ENCODE data around the gene REC8.

REC8 gene

DNA sequence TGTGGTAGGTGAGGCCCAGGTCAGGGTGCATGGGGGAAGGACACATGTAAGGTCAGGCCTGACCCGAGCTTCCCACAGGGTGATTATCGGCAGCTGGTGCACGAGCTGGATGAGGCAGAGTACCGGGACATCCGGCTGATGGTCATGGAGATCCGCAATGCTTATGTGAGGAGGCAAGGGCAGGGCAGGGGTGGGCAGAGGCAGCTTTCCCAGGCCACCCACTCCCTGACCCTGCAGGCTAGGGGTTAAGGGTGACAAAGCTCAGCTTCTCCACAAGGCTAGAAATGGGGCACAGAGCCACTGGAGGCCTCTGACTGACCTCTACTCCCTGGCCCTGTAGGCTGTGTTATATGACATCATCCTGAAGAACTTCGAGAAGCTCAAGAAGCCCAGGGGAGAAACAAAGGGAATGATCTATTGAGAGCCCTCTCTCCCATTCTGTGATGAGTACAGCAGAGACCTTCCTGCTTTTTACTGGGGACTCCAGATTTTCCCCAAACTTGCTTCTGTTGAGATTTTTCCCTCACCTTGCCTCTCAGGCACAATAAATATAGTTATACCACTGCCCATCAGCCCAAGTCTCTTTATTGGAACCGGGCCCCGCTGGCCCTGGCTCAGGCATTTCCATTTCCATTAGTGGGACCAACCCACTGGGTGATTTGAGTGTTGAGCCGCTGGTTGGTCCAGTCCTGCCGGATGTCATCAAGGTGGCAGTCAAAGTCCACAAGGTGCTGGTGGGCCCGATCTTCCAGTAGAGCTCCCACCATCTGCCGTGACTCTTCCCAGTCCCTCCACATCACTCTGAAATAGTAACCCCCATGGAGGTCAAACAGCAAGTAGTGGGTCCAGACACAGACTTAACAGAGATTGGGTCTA lies 33.2 kb upstream of the REC8 start:
- DNase-seq (ENCODE audit: low read depth), result no peak
- no peak overlapping the region for H3K4me3 ChIP-seq (ENCODE audit: control insufficient read depth, low read depth, low read length)
- TF ChIP-seq CTCF (conservative IDR thresholded peaks at IDR 0.05; ENCODE audit: control insufficient read depth, insufficient read depth, low read depth, low read length), result no peak

DNA sequence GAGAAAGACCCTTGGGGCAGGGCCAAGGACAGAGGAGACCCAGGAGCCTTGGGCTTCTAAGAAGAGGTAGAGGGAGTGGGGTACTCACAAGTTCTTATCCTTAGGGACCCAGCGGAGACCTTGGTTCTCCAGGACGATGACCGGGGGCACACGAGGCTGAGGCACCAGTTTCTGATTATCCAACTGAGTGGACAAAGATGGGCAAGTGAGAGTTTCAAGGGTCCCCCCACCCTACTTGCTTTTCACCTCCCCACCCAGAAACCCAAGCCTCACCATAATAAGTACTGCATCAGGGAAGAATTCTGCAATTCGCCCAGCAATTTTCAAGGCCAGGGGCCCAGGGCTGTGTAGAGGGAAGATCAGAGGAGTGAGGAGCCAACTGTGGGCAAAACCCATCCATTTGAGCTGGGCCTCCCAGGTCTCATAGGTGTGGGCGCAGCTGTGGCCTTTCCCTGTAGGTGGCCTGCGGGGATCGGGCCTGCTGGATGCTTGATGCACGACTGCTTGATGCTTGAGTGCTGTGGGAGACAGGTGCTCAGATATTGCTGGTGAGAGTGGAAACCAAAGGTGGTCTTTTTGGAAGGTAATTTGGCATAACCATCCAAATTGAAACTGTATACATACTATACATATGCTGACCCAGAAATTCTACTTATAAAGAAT lies 32.5 kb upstream of the REC8 start:
- H3K4me3 ChIP-seq (ENCODE audit: control insufficient read depth, low read depth, low read length), result no peak overlapping the region
- TF ChIP-seq CTCF (conservative IDR thresholded peaks at IDR 0.05; ENCODE audit: control insufficient read depth, insufficient read depth, low read depth, low read length), result no peak
- DNase-seq (ENCODE audit: low read depth), result no peak

GRCh38 chr14:24141097-24141880 lies 30.6 kb upstream of the REC8 start, which contains the start of gene EMC9:
EMC9 (minus strand) TSS chr14:24141591; CDS start chr14:24141304, 287 bp downstream.
- peak; percentile 98 for DNase-seq (ENCODE audit: low read depth)
- H3K4me3 ChIP-seq (ENCODE audit: control insufficient read depth, low read depth, low read length), result peak within 1 kb of the TSS; percentile 86
- TF ChIP-seq CTCF (conservative IDR thresholded peaks at IDR 0.05; ENCODE audit: control insufficient read depth, insufficient read depth, low read depth, low read length), result peak; percentile 32

DNA sequence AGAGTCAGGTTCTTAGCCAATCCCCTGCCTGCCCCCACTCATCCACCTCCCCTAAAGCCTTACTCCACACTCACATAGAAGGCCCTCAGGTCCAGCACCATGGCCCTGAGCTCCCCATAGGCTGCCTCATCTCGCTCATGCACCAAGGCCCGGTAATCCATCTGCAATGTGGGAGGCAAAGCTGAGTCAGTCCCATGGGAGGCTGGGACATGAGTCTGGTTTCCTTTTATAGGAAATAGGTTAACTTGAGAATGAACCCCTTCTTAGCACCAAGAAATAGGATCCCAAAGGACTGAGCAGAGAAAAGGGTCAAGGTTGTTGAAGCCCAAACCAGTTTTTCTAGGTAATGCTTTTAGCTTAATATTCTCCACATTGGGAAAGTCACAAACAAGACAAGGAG lies 28.4 kb upstream of the REC8 start:
- H3K4me3 ChIP-seq (ENCODE audit: control insufficient read depth, low read depth, low read length), result no peak overlapping the region
- peak; percentile 83 for DNase-seq (ENCODE audit: low read depth)
- no peak for TF ChIP-seq CTCF (conservative IDR thresholded peaks at IDR 0.05; ENCODE audit: control insufficient read depth, insufficient read depth, low read depth, low read length)

DNA sequence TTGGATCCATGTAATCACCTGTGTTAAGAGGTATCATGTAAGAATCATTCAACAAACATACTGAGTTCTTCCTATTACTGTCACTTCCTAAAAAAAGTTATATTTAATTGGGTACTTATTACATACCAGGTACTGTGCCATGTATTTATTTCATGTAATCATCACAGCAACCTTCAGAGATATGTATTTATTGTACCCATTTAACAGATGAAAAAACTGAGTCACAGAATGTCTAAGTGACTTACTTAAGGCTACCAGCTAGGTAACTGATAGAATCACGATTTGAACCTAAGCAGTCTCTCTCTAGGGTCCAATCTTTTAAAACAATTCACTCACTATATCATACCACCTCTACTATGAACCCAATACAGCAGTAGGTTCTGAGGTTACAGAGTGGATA lies 27.4 kb upstream of the REC8 start:
- TF ChIP-seq CTCF (conservative IDR thresholded peaks at IDR 0.05; ENCODE audit: control insufficient read depth, insufficient read depth, low read depth, low read length), result no peak
- DNase-seq (ENCODE audit: low read depth), result no peak

GRCh38 chr14:24145219-24145618 lies 26.7 kb upstream of the REC8 start:
- no peak for DNase-seq (ENCODE audit: low read depth)
- TF ChIP-seq CTCF (conservative IDR thresholded peaks at IDR 0.05; ENCODE audit: control insufficient read depth, insufficient read depth, low read depth, low read length), result no peak
- peak overlapping the region; percentile 73 for H3K4me3 ChIP-seq (ENCODE audit: control insufficient read depth, low read depth, low read length)

More for the DNA sequence above, 27.4 kb upstream of the REC8 start:
- no peak overlapping the region for H3K4me3 ChIP-seq (ENCODE audit: control insufficient read depth, low read depth, low read length)
